Upper lobe of right lung (tissue), 1 donor: Measurements from ENCODE around the gene EML6. TPM values are rescaled to one million over a fixed set of nuclear protein-coding genes. Genes with fewer than 3 reads are reported as not detected.

ENCODE experiments used
- ATAC-seq: fragments of 200-7000 bp; cut with Tn5 transposase; one replicate; pipeline ENCODE4 v1.9.1; 2020; ENCODE audit warnings: mild to moderate bottlenecking, moderate library complexity
- DNase-seq: peaks from one replicate; pipeline ENCODE4 v3.0.0-alpha.2; 2020
- H3K27ac ChIP-seq: fragments of 200-600 bp; one replicate; pipeline ENCODE4 v1.8.0; 2022
- H3K27me3 ChIP-seq: fragments of 200-600 bp; one replicate; pipeline ENCODE4 v1.8.0; 2022; ENCODE audit warnings: mild to moderate bottlenecking
- H3K36me3 ChIP-seq: fragments of 200-600 bp; one replicate; pipeline ENCODE4 v1.8.0; 2022
- H3K4me1 ChIP-seq: fragments of 200-600 bp; one replicate; pipeline ENCODE4 v1.8.0; 2022
- H3K4me3 ChIP-seq: fragments of 200-600 bp; one replicate; pipeline ENCODE4 v1.8.0; 2022; ENCODE audit warnings: mild to moderate bottlenecking
- H3K9me3 ChIP-seq: fragments of 200-600 bp; one replicate; pipeline ENCODE4 v1.8.0; 2022
- intact Hi-C: fragments of 100-400 bp; cut with DNase I; formaldehyde crosslinking; loops from one replicate; pipeline ENCODE4 v1.11.0; 2022
- long read RNA-seq: library from polyadenylated mRNA; unstranded; transcript quantifications from one replicate; pipeline ENCODE4 v2.0.0, GENCODE V29; 2021
- total RNA-seq: library from RNA; stranded (reverse); fragmentation: NEBNext Ultra II Directional; extraction: Animal tissue kit (Norgen Biotek cat#: 25700); gene quantifications from one replicate; pipeline ENCODE4 v1.2.1, GENCODE V29; 2021
- TF ChIP-seq, protein P1 (sequence below): fragments of 200-600 bp; IDR thresholded peaks from one replicate; pipeline ENCODE4 v1.8.0; 2022; ENCODE audit warnings: antibody characterized with exemption
- donor health status: DM: no; HTN: yes; CAD: no; lungs with severe emphysema.

EML6 gene
- total RNA-seq, result 1.4 TPM
- long read RNA-seq, partial matches to known transcripts, result 0 of 1 reads
- long read RNA-seq, other reads (novel, unspliced or antisense), result 1 of 1 reads

DNA sequence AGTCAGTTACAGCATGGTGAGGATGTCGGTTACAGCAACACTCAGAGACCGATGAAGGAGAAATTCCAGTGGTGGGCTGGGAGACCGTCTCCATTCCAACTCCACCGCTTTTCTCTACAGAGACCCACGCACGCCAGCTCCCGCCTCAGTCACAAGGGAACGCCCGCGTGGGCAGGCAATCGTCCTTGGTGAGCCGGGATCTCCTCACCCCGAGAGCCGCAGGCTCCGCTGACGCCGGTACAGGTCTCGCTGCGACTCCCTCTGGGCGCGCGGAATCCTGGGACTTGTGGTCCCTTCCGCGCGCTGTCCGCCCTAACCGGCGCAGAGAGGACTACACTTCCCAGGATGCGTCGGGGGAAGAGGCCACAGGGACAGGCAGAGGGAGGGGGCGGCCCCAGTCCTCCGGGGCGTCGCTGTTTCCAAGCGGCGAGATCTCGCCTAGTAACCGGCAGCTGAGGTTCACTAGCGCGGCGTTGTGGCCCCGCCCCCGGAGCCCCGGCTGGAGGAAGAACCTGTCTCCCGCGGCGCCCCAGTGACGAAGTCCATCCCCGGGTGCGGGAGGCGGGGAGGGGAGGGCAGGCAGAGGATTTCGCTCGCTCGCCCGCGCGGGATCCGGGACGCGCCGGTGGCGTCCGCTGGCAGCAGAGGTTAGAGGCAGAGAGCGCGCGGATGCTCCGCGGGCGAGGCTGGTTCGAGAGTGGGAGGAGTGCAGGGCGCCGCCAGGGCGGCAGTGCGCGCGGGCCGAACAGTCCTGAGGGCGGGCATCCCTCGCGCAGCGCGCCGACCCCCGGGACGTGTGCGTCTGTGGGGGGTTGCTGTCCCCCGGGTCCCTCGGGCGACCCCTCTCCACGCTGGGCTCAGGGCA, at the start of gene EML6:
Gene EML6 (plus strand): TSS at position 532 of the 865 bp plus-strand sequence. CDS start 1,400 bp downstream, outside the sequence.
- ATAC-seq (peak; percentile 99), DNase-seq (peak; percentile 99)
- TF ChIP-seq, protein P1, sequence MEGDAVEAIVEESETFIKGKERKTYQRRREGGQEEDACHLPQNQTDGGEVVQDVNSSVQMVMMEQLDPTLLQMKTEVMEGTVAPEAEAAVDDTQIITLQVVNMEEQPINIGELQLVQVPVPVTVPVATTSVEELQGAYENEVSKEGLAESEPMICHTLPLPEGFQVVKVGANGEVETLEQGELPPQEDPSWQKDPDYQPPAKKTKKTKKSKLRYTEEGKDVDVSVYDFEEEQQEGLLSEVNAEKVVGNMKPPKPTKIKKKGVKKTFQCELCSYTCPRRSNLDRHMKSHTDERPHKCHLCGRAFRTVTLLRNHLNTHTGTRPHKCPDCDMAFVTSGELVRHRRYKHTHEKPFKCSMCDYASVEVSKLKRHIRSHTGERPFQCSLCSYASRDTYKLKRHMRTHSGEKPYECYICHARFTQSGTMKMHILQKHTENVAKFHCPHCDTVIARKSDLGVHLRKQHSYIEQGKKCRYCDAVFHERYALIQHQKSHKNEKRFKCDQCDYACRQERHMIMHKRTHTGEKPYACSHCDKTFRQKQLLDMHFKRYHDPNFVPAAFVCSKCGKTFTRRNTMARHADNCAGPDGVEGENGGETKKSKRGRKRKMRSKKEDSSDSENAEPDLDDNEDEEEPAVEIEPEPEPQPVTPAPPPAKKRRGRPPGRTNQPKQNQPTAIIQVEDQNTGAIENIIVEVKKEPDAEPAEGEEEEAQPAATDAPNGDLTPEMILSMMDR, result peak; percentile 38
- intact Hi-C loops, result no loop called here
- Histone ChIP-seq H3K9me3 (no peaks in the 10 kb centered on the region), H3K4me1 (peaks cover 14% of the 10 kb centered on the region), H3K36me3 (no peaks in the 10 kb centered on the region), H3K27ac (peak within 1 kb of the TSS; percentile 65), H3K4me3 (peak within 1 kb of the TSS; percentile 84), H3K27me3 (peaks cover 20% of the 10 kb centered on the region)

- H3K36me3 ChIP-seq, result peaks cover 9% of the 10 kb centered on the region
- no peak overlapping the region for H3K27ac ChIP-seq
- H3K4me1 ChIP-seq, result peaks cover 39% of the 10 kb centered on the region
- no peak for DNase-seq
- H3K27me3 ChIP-seq, result no peaks in the 10 kb centered on the region
- no peak for ATAC-seq
- no peaks in the 10 kb centered on the region for H3K9me3 ChIP-seq
- TF ChIP-seq, protein P1, result no peak
- no peak overlapping the region for H3K4me3 ChIP-seq
- intact Hi-C loops, result no loop called here
Measured at GRCh38 chr2:54675281-54675680, 48.2 kb upstream of the EML6 start.

DNA sequence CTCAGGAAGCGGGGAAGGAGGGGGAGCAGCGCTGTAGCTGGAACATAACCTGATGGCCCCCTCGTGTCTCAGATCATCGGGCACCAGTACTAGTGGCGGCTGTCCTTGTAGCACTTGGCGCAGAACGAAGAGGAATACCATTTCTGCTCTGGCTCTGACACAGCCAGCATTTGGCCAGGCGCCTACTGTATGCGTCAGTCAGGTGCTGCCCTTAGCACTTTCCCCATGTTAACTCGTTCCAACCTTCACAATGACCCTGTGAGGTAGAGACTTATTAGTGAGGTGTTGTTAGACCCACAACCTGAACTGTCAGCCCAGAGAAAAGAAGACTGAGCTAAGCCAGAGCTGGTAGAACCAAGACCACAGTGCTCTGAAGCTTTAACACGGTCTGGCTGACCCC, 47.7 kb upstream of the EML6 start:
- TF ChIP-seq, protein P1, result no peak
- peaks cover 37% of the 10 kb centered on the region for H3K4me1 ChIP-seq
- H3K27me3 ChIP-seq, result no peaks in the 10 kb centered on the region
- H3K4me3 ChIP-seq, result no peak overlapping the region
- H3K9me3 ChIP-seq, result no peaks in the 10 kb centered on the region
- DNase-seq (peak; percentile 73), ATAC-seq (peak; percentile 13)
- intact Hi-C loops, result no loop called here
- H3K27ac ChIP-seq, result no peak overlapping the region
- H3K36me3 ChIP-seq, result peaks cover 5% of the 10 kb centered on the region

DNA sequence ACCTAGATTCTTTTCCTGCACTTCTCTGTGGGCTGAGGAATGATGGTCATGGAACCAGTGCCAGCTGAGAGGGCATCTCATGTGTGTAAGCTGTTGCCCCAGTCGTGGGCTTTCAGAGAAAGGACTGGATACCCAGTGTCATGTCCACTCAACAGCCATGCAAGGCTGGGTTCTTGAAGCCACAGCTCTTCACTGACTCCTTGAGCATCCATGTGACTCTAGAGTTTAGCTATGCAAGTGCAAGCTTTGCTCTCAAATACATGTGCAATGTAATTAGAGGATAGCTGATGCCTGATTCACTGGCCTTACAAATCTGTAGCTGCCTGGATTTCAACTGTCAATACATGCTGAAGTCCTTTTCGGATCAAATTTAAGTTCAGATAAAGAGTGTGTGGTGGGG, 46.8 kb upstream of the EML6 start:
- intact Hi-C loops, result no loop called here
- Histone ChIP-seq H3K4me3 (no peak overlapping the region), H3K36me3 (no peaks in the 10 kb centered on the region), H3K27me3 (no peaks in the 10 kb centered on the region), H3K27ac (no peak overlapping the region), H3K4me1 (peaks cover 35% of the 10 kb centered on the region), H3K9me3 (no peaks in the 10 kb centered on the region)
- TF ChIP-seq, protein P1, result no peak
- DNase-seq (no peak), ATAC-seq (no peak)

GRCh38 chr2:54677476-54678265, 45.8 kb upstream of the EML6 start:
- ATAC-seq (no peak), DNase-seq (no peak)
- H3K4me3 ChIP-seq, result no peak overlapping the region
- TF ChIP-seq, protein P1, result no peak
- no peaks in the 10 kb centered on the region for H3K36me3 ChIP-seq
- H3K27ac ChIP-seq, result no peak overlapping the region
- no peaks in the 10 kb centered on the region for H3K27me3 ChIP-seq
- H3K9me3 ChIP-seq, result no peaks in the 10 kb centered on the region
- intact Hi-C loops, result no loop called here
- peaks cover 26% of the 10 kb centered on the region for H3K4me1 ChIP-seq
